Keratinocyte (primary cell): ENCODE data around the gene CD40.

Experiments used
- CTCF ChIP-seq, 3 experiments: IDR thresholded peaks in 1 of 3; conservative IDR thresholded peaks in 1 of 3; optimal IDR thresholded peaks in 1 of 3; 2 replicates in 2 of 3; 3 replicates in 1 of 3; pipeline versions ENCODE3 to v1.5.1; 2011; ENCODE audit warnings: low read length in 3 of 3, mild to moderate bottlenecking in 3 of 3, moderate library complexity in 2 of 3, control low read depth in 1 of 3, inconsistent platforms in 1 of 3; ENCODE audit not compliant: insufficient read depth in 2 of 3; ENCODE audit errors: extremely low read depth in 1 of 3
- EZH2 ChIP-seq: IDR thresholded peaks from one replicate; pipeline ENCODE4 v1.6.1; 2012; ENCODE audit warnings: inconsistent platforms, mild to moderate bottlenecking, low read length, moderate library complexity

GRCh38 chr20:46178891-46179290 is 60.8 kb downstream of the CD40 start:
- TF ChIP-seq CTCF (optimal IDR thresholded peaks at IDR 0.05 in 1 of 3, IDR thresholded peaks at IDR 0.05 in 1 of 3, conservative IDR thresholded peaks at IDR 0.05 in 1 of 3; ENCODE audit: extremely low read depth in 1 of 3, insufficient read depth in 2 of 3, low read length in 3 of 3): no peak
- no peak for TF ChIP-seq EZH2
